Calu3 (cell line): ENCODE data around the gene LRRTM4. TPM values are rescaled to one million over a fixed set of nuclear protein-coding genes. Genes with fewer than 3 reads are reported as not detected.

ENCODE experiments used
- BruUV-seq: library from RNA; stranded (reverse); fragments of 400-500 nt; replicated peaks from 2 replicates; lab custom pipeline; 2021; lab: Mats Ljungman, UMichigan
- CTCF ChIA-PET: fragments of 300-600 bp; sonication (Branson Sonifier 250); formaldehyde crosslinking; loops from one replicate; lab custom pipeline; 2022; ENCODE audit warnings: antibody characterized with exemption; lab: Charles Lee
- DNase-seq: peaks from one replicate; pipeline ENCODE4 v3.0.0; 2022
- H3K27ac Mint-ChIP-seq: one replicate; pipeline ENCODE4 v1.8.0; 2022; ENCODE audit warnings: mixed read lengths; ENCODE audit not compliant: unreplicated experiment
- H3K27me3 Mint-ChIP-seq: one replicate; pipeline ENCODE4 v1.8.0; 2022; ENCODE audit warnings: mixed read lengths; ENCODE audit not compliant: unreplicated experiment
- H3K36me3 Mint-ChIP-seq: one replicate; pipeline ENCODE4 v1.8.0; 2022; ENCODE audit warnings: mild to moderate bottlenecking, moderate library complexity, mixed read lengths; ENCODE audit not compliant: insufficient read depth, unreplicated experiment
- H3K4me1 Mint-ChIP-seq: one replicate; pipeline ENCODE4 v1.8.0; 2022; ENCODE audit warnings: mild to moderate bottlenecking, low read depth, mixed read lengths; ENCODE audit not compliant: unreplicated experiment
- H3K4me3 Mint-ChIP-seq: one replicate; pipeline ENCODE4 v1.8.0; 2022; ENCODE audit warnings: mild to moderate bottlenecking, low read depth, moderate library complexity, mixed read lengths; ENCODE audit not compliant: unreplicated experiment
- H3K9me3 Mint-ChIP-seq: one replicate; pipeline ENCODE4 v1.8.0; 2022; ENCODE audit warnings: low read depth, mixed read lengths; ENCODE audit not compliant: unreplicated experiment
- CTCF ChIP-seq: fragments of 200-600 bp; IDR thresholded peaks from one replicate; pipeline ENCODE4 v1.8.0; 2022; ENCODE audit warnings: antibody characterized with exemption; ENCODE audit not compliant: unreplicated experiment
- intact Hi-C: fragments of 100-400 bp; cut with micrococcal nuclease; formaldehyde crosslinking; loops from one replicate; pipeline ENCODE4 v1.10.0; 2022; ENCODE audit not compliant: unreplicated experiment
- total RNA-seq: library from RNA; stranded (reverse); gene quantifications from 2 replicates; pipeline ENCODE4 v1.2.3, GENCODE V29; 2022

Gene LRRTM4
- total RNA-seq, 1 experiment from 2014 or later, result not detected

- no peaks in the 10 kb centered on the region for H3K36me3 Mint-ChIP-seq
- TF ChIP-seq CTCF, result no peak
- CTCF ChIA-PET, result no interaction called here
- H3K27me3 Mint-ChIP-seq, result no peaks in the 10 kb centered on the region
- H3K4me1 Mint-ChIP-seq, result no peaks in the 10 kb centered on the region
- DNase-seq, result no peak
- intact Hi-C loops, result no loop called here
- H3K27ac Mint-ChIP-seq, result no peak overlapping the region
- H3K9me3 Mint-ChIP-seq, result peaks cover 18% of the 10 kb centered on the region
- H3K4me3 Mint-ChIP-seq, result no peak overlapping the region
- BruUV-seq, result no TSS peak
Observed at GRCh38 chr2:77161009-77161408, 361.2 kb downstream of the LRRTM4 start.

GRCh38 chr2:77156599-77156998 lies 365.6 kb downstream of the LRRTM4 start:
- no peaks in the 10 kb centered on the region for H3K27me3 Mint-ChIP-seq
- no peak overlapping the region for H3K27ac Mint-ChIP-seq
- no peak for DNase-seq
- H3K4me3 Mint-ChIP-seq, result no peak overlapping the region
- H3K36me3 Mint-ChIP-seq, result no peaks in the 10 kb centered on the region
- TF ChIP-seq CTCF, result no peak
- H3K9me3 Mint-ChIP-seq, result peaks cover 5% of the 10 kb centered on the region
- H3K4me1 Mint-ChIP-seq, result no peaks in the 10 kb centered on the region
- CTCF ChIA-PET, result no interaction called here
- intact Hi-C loops, result no loop called here
- no TSS peak for BruUV-seq

GRCh38 chr2:77155511-77155910 lies 366.7 kb downstream of the LRRTM4 start:
- DNase-seq, result no peak
- H3K27ac Mint-ChIP-seq, result no peak overlapping the region
- intact Hi-C loops, result no loop called here
- H3K4me3 Mint-ChIP-seq, result no peak overlapping the region
- H3K36me3 Mint-ChIP-seq, result no peaks in the 10 kb centered on the region
- no peaks in the 10 kb centered on the region for H3K27me3 Mint-ChIP-seq
- no peak for TF ChIP-seq CTCF
- no peaks in the 10 kb centered on the region for H3K4me1 Mint-ChIP-seq
- CTCF ChIA-PET, result no interaction called here
- H3K9me3 Mint-ChIP-seq, result peaks cover 8% of the 10 kb centered on the region
- no TSS peak for BruUV-seq

GRCh38 chr2:77149565-77149964 lies 372.6 kb downstream of the LRRTM4 start:
- no TSS peak for BruUV-seq
- Mint-ChIP-seq H3K27me3 (no peaks in the 10 kb centered on the region), H3K4me1 (no peaks in the 10 kb centered on the region), H3K9me3 (peaks cover 13% of the 10 kb centered on the region), H3K4me3 (no peak overlapping the region), H3K36me3 (no peaks in the 10 kb centered on the region), H3K27ac (no peak overlapping the region)
- intact Hi-C loops, result no loop called here
- TF ChIP-seq CTCF, result no peak
- CTCF ChIA-PET, result no interaction called here
- DNase-seq, result no peak
